A549 (cell line): ENCODE data around the gene ADM2. TPM values are rescaled to one million over a fixed set of nuclear protein-coding genes. Genes with fewer than 3 reads are reported as not detected.

Experiments used
- ATAC-seq, 2 experiments: fragments of 200-7000 bp in 1 of 2; fragments of >200 bp in 1 of 2; cut with Nextera tagmentation in 1 of 2; cut with Tn5 transposase in 1 of 2; 3 replicates each; pipeline versions ENCODE4 v1.8.0 to v1.9.1; 2018 to 2020; ENCODE audit warnings: mild to moderate bottlenecking in 1 of 2, moderate library complexity in 1 of 2
- CTCF ChIA-PET: fragments of 300-600 bp; sonication (Branson Sonifier 250); formaldehyde crosslinking; extraction: SDS; loops from one replicate; lab custom pipeline; 2021; ENCODE audit warnings: antibody characterized with exemption, inconsistent platforms; lab: Yijun Ruan, JAX
- POLR2A ChIA-PET: fragments of 350-600 bp; formaldehyde crosslinking; extraction: SDS; loops from one replicate; lab custom pipeline; 2021; ENCODE audit warnings: antibody characterized with exemption, inconsistent platforms; lab: Yijun Ruan, JAX
- DNase-seq, 2 experiments: peaks; one replicate each; pipeline versions ENCODE4 v3.0.0 to v3.0.0-alpha.2; 2011 to 2016; ENCODE audit warnings: low read depth in 1 of 2, low spot score in 1 of 2
- FAIRE-seq: peaks from 2 replicates; lab custom pipeline; 2011; peaks lifted over from hg19 to GRCh38; lab: Jason Lieb, UNC
- H3K27ac ChIP-seq, 2 experiments: fragments of >200 bp; sonication (Bioruptor Twin); formaldehyde crosslinking; 3 replicates each; pipeline ENCODE4 v1.5.1; 2016 to 2017
- H3K4me1 ChIP-seq: fragments of >200 bp; sonication (Bioruptor Twin); formaldehyde crosslinking; 3 replicates; pipeline ENCODE4 v1.6.1; 2016
- H3K4me2 ChIP-seq: fragments of >200 bp; sonication (Bioruptor Twin); formaldehyde crosslinking; 3 replicates; pipeline ENCODE4 v1.6.1; 2016
- H3K4me3 ChIP-seq: fragments of >200 bp; sonication (Bioruptor Twin); formaldehyde crosslinking; 3 replicates; pipeline ENCODE4 v1.5.1; 2016
- H3K9me3 ChIP-seq: fragments of >200 bp; sonication (Bioruptor Twin); formaldehyde crosslinking; 3 replicates; pipeline ENCODE4 v1.6.1; 2016
- BCL3 ChIP-seq: fragments of >200 bp; sonication (Bioruptor Twin); formaldehyde crosslinking; IDR thresholded peaks from 3 replicates; pipeline ENCODE4 v1.6.1; 2016
- CBX8 ChIP-seq: fragments of 200-600 bp; sonication (generic); IDR thresholded peaks from 2 replicates; pipeline ENCODE4 v1.6.1; 2016
- CEBPB ChIP-seq, 2 experiments: fragments of >200 bp in 1 of 2; sonication (Bioruptor Twin) in 1 of 2; formaldehyde crosslinking in 1 of 2; IDR thresholded peaks; 2 replicates each; pipeline ENCODE4 v1.6.1; 2012 to 2016
- CHD2 ChIP-seq: fragments of 150-350 bp; IDR thresholded peaks from 2 replicates; pipeline ENCODE4 v1.6.1; 2014; ENCODE audit warnings: low read length; ENCODE audit not compliant: partially characterized antibody
- E2F6 ChIP-seq: IDR thresholded peaks from 2 replicates; pipeline ENCODE4 v1.6.1; 2012; ENCODE audit warnings: low read depth, borderline replicate concordance
- EHMT2 ChIP-seq: fragments of 200-600 bp; sonication (generic); IDR thresholded peaks from 2 replicates; pipeline ENCODE4 v1.6.1; 2016; ENCODE audit warnings: antibody characterized with exemption, low read depth, mild to moderate bottlenecking, moderate library complexity
- EP300 ChIP-seq, 2 experiments: fragments of >200 bp; sonication (Bioruptor Twin); formaldehyde crosslinking; IDR thresholded peaks; 2 replicates in 1 of 2; 3 replicates in 1 of 2; pipeline ENCODE4 v1.6.1; 2016 to 2017
- ESRRA ChIP-seq: fragments of 150-350 bp; IDR thresholded peaks from 2 replicates; pipeline ENCODE4 v1.6.1; 2014; ENCODE audit warnings: mild to moderate bottlenecking, low read length, borderline replicate concordance
- FOSB ChIP-seq: fragments of 250-450 bp; sonication (Bioruptor Pico); IDR thresholded peaks from 2 replicates; pipeline ENCODE4 v1.5.0; 2020; ENCODE audit warnings: mild to moderate bottlenecking, moderate library complexity
- FOSL2 ChIP-seq, 2 experiments: fragments of 450-650 bp in 1 of 2; fragments of >200 bp in 1 of 2; sonication (Bioruptor Twin) in 1 of 2; formaldehyde crosslinking; IDR thresholded peaks; 2 replicates each; pipeline versions ENCODE4 v1.5.0 to v1.6.1; 2016 to 2020; ENCODE audit warnings: mild to moderate bottlenecking in 1 of 2, moderate library complexity in 1 of 2
- HDAC2 ChIP-seq: fragments of 200-600 bp; sonication (generic); IDR thresholded peaks from 2 replicates; pipeline ENCODE4 v1.6.1; 2016
- HOXA7 ChIP-seq: fragments of 250-450 bp; sonication (Bioruptor Pico); IDR thresholded peaks from 2 replicates; pipeline ENCODE4 v1.5.0; 2020; ENCODE audit warnings: mild to moderate bottlenecking, moderate library complexity
- HOXB13 ChIP-seq: fragments of 250-450 bp; sonication (Bioruptor Pico); IDR thresholded peaks from 2 replicates; pipeline ENCODE4 v1.5.0; 2020; ENCODE audit warnings: low read depth, mild to moderate bottlenecking, moderate library complexity
- HOXB5 ChIP-seq: fragments of 250-450 bp; sonication (Bioruptor Pico); IDR thresholded peaks from 2 replicates; pipeline ENCODE4 v1.5.0; 2020; ENCODE audit warnings: mild to moderate bottlenecking, moderate library complexity
- JUN ChIP-seq, 2 experiments: fragments of >200 bp; sonication (Bioruptor Twin); formaldehyde crosslinking; IDR thresholded peaks; 2 replicates in 1 of 2; 3 replicates in 1 of 2; pipeline ENCODE4 v1.6.1; 2016 to 2017
- MAFK ChIP-seq: fragments of 450-650 bp; IDR thresholded peaks from 2 replicates; pipeline ENCODE4 v1.6.1; 2014; ENCODE audit not compliant: partially characterized antibody
- MYC ChIP-seq: IDR thresholded peaks from 2 replicates; pipeline ENCODE4 v1.6.1; 2012; ENCODE audit warnings: mild to moderate bottlenecking, inconsistent platforms, low read length, improper control_type of control experiment, borderline replicate concordance
- NFE2L2 ChIP-seq: fragments of 150-350 bp; conservative IDR thresholded peaks from 2 replicates; pipeline ENCODE4 v1.6.1; 2014; ENCODE audit warnings: low read length
- PHF8 ChIP-seq: fragments of 200-600 bp; sonication (generic); IDR thresholded peaks from 2 replicates; pipeline ENCODE4 v1.6.1; 2016; ENCODE audit warnings: low read depth, mild to moderate bottlenecking, antibody characterized with exemption, moderate library complexity, borderline replicate concordance
- POLR2A ChIP-seq: IDR thresholded peaks from 2 replicates; pipeline ENCODE4 v1.6.1; 2012; ENCODE audit warnings: mild to moderate bottlenecking, low read length
- RARB ChIP-seq: fragments of 250-450 bp; sonication (Bioruptor Pico); IDR thresholded peaks from 2 replicates; pipeline ENCODE4 v1.8.0; 2021; ENCODE audit warnings: mild to moderate bottlenecking, moderate library complexity
- RCOR1 ChIP-seq: fragments of 150-350 bp; IDR thresholded peaks from 2 replicates; pipeline ENCODE4 v1.6.1; 2014; ENCODE audit warnings: antibody characterized with exemption, low read length, low read depth
- RNF2 ChIP-seq: fragments of 200-600 bp; sonication (generic); IDR thresholded peaks from 2 replicates; pipeline ENCODE4 v1.6.1; 2016; ENCODE audit warnings: low read depth, mild to moderate bottlenecking, antibody characterized with exemption, moderate library complexity, borderline replicate concordance
- TFCP2L1 ChIP-seq: fragments of 250-450 bp; sonication (Bioruptor Pico); IDR thresholded peaks from 2 replicates; pipeline ENCODE4 v1.5.0; 2021; ENCODE audit warnings: mild to moderate bottlenecking
- TP53 ChIP-seq: fragments of 250-450 bp; sonication (Bioruptor Pico); IDR thresholded peaks from 2 replicates; pipeline ENCODE4 v1.5.0; 2021; ENCODE audit warnings: mild to moderate bottlenecking, moderate library complexity
- USF2 ChIP-seq: fragments of 450-650 bp; IDR thresholded peaks from 2 replicates; pipeline ENCODE4 v1.6.1; 2014; ENCODE audit warnings: antibody characterized with exemption
- ZSCAN20 ChIP-seq: fragments of 250-450 bp; sonication (Bioruptor Pico); IDR thresholded peaks from 2 replicates; pipeline ENCODE4 v1.8.0; 2022; ENCODE audit warnings: mild to moderate bottlenecking, moderate library complexity
- WGBS: methylation state at CpG from one replicate; pipeline ENCODE4 v1.1.6; 2017; ENCODE audit errors: missing lambda C conversion rate; 5-methylcytosine and 5-hydroxymethylcytosine counted together
- polyA plus RNA-seq, 4 experiments: library from polyadenylated mRNA; depleted of rRNA in 3 of 4; stranded (reverse); fragments of >200 nt; fragmentation: RNase III in 1 of 4; extraction: RNeasy Plus Mini Kit Qiagen cat#74134 plus additional on column Dnase treatment in 1 of 4; gene quantifications; 2 replicates in 3 of 4; 3 replicates in 1 of 4; pipeline ENCODE4 v1.2.3, GENCODE V29; 2011 to 2017
- TF ChIP-seq, protein P1 (sequence below): IDR thresholded peaks from 2 replicates; pipeline ENCODE4 v1.6.1; 2012
- TF ChIP-seq, protein P2 (sequence below): fragments of >200 bp; sonication (Bioruptor Twin); formaldehyde crosslinking; IDR thresholded peaks from 2 replicates; pipeline ENCODE4 v1.6.1; 2016

Gene ADM2
- polyA plus RNA-seq, 2 of the 4 experiments (the other 2 are of a cell fraction): 0.50 to 1.1 TPM

DNA sequence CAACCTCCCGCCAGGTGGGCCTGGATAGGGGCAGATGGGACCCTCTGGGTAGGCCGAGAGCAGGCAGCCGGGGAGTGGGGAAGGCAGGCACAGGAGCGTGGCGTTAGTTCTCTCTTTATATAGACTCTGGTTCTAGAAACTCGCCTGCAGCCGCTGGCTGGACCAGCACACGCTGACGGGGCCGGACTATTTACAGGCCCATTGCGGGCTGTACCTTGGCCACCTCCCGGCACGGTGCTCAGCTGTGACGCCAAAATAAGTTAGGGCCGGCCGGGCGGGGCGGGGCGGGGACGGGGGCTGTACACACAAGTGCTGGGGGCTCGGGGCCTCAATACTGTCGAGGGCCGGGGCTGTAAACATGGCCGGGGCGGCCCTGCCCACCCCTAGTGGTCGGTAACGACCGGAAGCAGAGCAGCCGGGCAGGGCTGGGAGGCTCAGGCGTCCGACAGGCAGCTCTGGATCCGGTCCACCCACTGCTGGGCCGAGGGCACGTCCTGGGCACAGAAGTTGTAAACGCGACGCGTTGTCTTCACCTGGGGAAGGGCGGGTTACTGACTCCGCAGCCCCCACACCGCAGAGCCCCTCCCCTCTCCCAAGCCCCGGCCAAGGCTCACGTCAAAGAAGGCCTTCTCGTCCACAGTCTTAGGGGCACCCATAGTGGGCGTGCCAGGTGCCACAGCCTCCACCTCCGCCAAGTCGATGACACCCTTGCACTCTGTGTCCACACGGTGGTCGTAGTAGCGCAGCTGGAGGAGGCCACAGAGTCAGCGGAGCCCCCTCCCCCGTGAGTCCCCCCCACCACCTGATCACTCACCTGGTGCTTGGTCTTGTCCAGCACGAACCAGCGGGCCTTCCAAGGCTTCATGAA, 34.4 kb upstream of the ADM2 start (continued):
- TF ChIP-seq, protein P1, sequence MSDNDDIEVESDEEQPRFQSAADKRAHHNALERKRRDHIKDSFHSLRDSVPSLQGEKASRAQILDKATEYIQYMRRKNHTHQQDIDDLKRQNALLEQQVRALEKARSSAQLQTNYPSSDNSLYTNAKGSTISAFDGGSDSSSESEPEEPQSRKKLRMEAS: no peak
- no peak for TF ChIP-seq EHMT2
- no peak for TF ChIP-seq NFE2L2

GRCh38 chr22:50447576-50448551, 33.5 kb upstream of the ADM2 start:
- DNase-seq: no peak
- no peak overlapping the region for H3K4me3 ChIP-seq
- CTCF ChIA-PET: interaction anchor here (1.3 kb wide), 1 partner anchor 10 kb away, joined by 3 read pairs; no protein-coding TSS in a partner anchor
- no peak overlapping the region for H3K27ac ChIP-seq
- ATAC-seq: 0 out of 6 replicates have a peak, but pooled peaks of 1 of the 2 experiments have one; percentile 9
- POLR2A ChIA-PET: no interaction called here
- 88% methylated on average over 14 of the region's 27 CpGs for WGBS
- H3K4me1 ChIP-seq: peaks cover 11% of the 10 kb centered on the region; the same call in 1 of the 3 replicates
- TF ChIP-seq RCOR1 (no peak), CEBPB (IDR thresholded peaks at IDR 0.05) (no peak), ESRRA (no peak), PHF8 (no peak), HDAC2 (no peak), HOXA7 (CRISPR knock-in tag) (no peak), EP300 (IDR thresholded peaks at IDR 0.05) (no peak), BCL3 (no peak), POLR2A (no peak), FOSB (CRISPR knock-in tag) (no peak), CBX8 (no peak), CHD2 (no peak), TP53 (no peak), RNF2 (no peak), USF2 (no peak), RARB (CRISPR knock-in tag) (no peak), TFCP2L1 (no peak)
- TF ChIP-seq, protein P2, sequence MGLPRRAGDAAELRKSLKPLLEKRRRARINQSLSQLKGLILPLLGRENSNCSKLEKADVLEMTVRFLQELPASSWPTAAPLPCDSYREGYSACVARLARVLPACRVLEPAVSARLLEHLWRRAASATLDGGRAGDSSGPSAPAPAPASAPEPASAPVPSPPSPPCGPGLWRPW: no peak
- FAIRE-seq: no peak
- no peaks in the 10 kb centered on the region for H3K9me3 ChIP-seq
- no peak overlapping the region for H3K4me2 ChIP-seq

DNA sequence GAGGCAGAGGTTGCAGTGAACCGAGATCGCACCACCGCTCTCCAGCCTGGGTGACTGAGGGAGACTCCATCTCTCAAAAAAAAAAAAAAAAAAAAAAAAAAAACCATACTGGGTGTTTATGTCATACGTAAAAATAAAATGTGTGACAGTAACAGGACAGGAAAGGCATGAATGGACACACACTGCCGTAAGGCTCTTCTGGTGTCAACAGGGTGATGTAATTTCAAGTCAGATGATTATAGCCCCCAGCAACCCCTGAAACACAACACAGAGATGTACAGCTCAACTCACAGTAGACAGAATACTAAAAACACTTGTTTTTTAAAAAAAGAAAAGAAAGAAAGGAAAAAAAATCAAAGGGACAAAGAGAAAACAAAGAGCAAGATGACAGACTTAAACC, 28.7 kb upstream of the ADM2 start:
- Histone ChIP-seq H3K4me2 (no peak overlapping the region), H3K4me3 (no peak overlapping the region), H3K9me3 (no peaks in the 10 kb centered on the region), H3K27ac (no peak overlapping the region), H3K4me1 (no peaks in the 10 kb centered on the region)
- CTCF ChIA-PET: interaction anchor here (0.6 to 1.0 kb wide), 4 partner anchors 73 to 205 kb away, joined by 3 read pairs; partner anchors contain the start of gene SCO2
- POLR2A ChIA-PET: no interaction called here
- ATAC-seq: no peak
- 93% methylated on average over 5 of the region's 5 CpGs for WGBS
- FAIRE-seq: no peak
- DNase-seq: no peak
- no peak for TF ChIP-seq RNF2
- TF ChIP-seq PHF8: no peak
- no peak for TF ChIP-seq FOSL2 (IDR thresholded peaks at IDR 0.05)
- TF ChIP-seq FOSL2 (CRISPR knock-in tag; IDR thresholded peaks at IDR 0.05): no peak
- no peak for TF ChIP-seq ZSCAN20
- no peak for TF ChIP-seq CHD2
- no peak for TF ChIP-seq RCOR1
- TF ChIP-seq E2F6: no peak
- no peak for TF ChIP-seq HOXB13
- TF ChIP-seq EP300 (IDR thresholded peaks at IDR 0.05): no peak
- TF ChIP-seq HOXB5 (CRISPR knock-in tag): no peak
- no peak for TF ChIP-seq TP53
- TF ChIP-seq MYC: no peak
- TF ChIP-seq MAFK: no peak
- no peak for TF ChIP-seq JUN (IDR thresholded peaks at IDR 0.05)
